ENCODE data around the gene NUP50.

- TF ChIP-seq CTCF (IDR thresholded peaks at IDR 0.05; ENCODE audit: low read depth, low read length) (no peak), EZH2phosphoT487 (IDR thresholded peaks at IDR 0.05; ENCODE audit: low read depth) (no peak)
Observed at GRCh38 chr22:45212306-45212709, 48.6 kb downstream of the NUP50 start.
